NB4 (cell line): ENCODE results near the gene NME5.

Experiments used
- DNase-seq: peaks from one replicate; pipeline ENCODE4 v3.0.0; 2010; ENCODE audit warnings: low read depth
- H3K4me3 ChIP-seq: one replicate; pipeline ENCODE4 v1.5.1; 2011; ENCODE audit warnings: mild to moderate bottlenecking, low read depth, low read length, moderate library complexity
- CTCF ChIP-seq: IDR thresholded peaks from one replicate; pipeline ENCODE4 v1.5.1; 2012; ENCODE audit warnings: low read depth, low read length
- MAX ChIP-seq: IDR thresholded peaks from 2 replicates; pipeline ENCODE4 v1.6.1; 2011; ENCODE audit warnings: low read depth, low read length
- MYC ChIP-seq: IDR thresholded peaks from 2 replicates; pipeline ENCODE4 v1.6.1; 2011; ENCODE audit warnings: low read depth, low read length
- POLR2A ChIP-seq: IDR thresholded peaks from 2 replicates; pipeline ENCODE4 v1.6.1; 2011; ENCODE audit warnings: mild to moderate bottlenecking; ENCODE audit not compliant: insufficient read length; ENCODE audit errors: extremely low read depth

The NME5 gene

GRCh38 chr5:138105709-138106108 is 33.5 kb downstream of the NME5 start:
- TF ChIP-seq MYC = no peak
- TF ChIP-seq CTCF = no peak
- TF ChIP-seq MAX = no peak
- TF ChIP-seq POLR2A = no peak
- H3K4me3 ChIP-seq = no peak overlapping the region
- no peak for DNase-seq

GRCh38 chr5:138103319-138103637 is 36.0 kb downstream of the NME5 start:
- DNase-seq = no peak
- TF ChIP-seq POLR2A (no peak), MAX (no peak), MYC (no peak), CTCF (no peak)
- H3K4me3 ChIP-seq = no peak overlapping the region

- TF ChIP-seq CTCF = no peak
- H3K4me3 ChIP-seq = no peak overlapping the region
Measured at GRCh38 chr5:138102454-138103318, 36.5 kb downstream of the NME5 start.

GRCh38 chr5:138096997-138097828 is 42.0 kb downstream of the NME5 start:
- H3K4me3 ChIP-seq = no peak overlapping the region
- DNase-seq = no peak
- TF ChIP-seq CTCF = no peak
- no peak for TF ChIP-seq MYC
- no peak for TF ChIP-seq MAX
- no peak for TF ChIP-seq POLR2A

More at GRCh38 chr5:138102454-138103318, 36.5 kb downstream of the NME5 start:
- DNase-seq = peak; percentile 50

- no peak for TF ChIP-seq MYC
- no peak for TF ChIP-seq CTCF
- no peak for TF ChIP-seq MAX
- no peak for TF ChIP-seq POLR2A
- DNase-seq = peak; percentile 18
- no peak overlapping the region for H3K4me3 ChIP-seq
Measured at GRCh38 chr5:138096363-138096762, 42.9 kb downstream of the NME5 start.
